Skeletal muscle tissue (tissue), 5 donors: ENCODE results near the gene PYCR2. TPM values are rescaled to one million over a fixed set of nuclear protein-coding genes. Genes with fewer than 3 reads are reported as not detected.

Source experiments
- H3K27ac ChIP-seq: one replicate; pipeline ENCODE4 v1.7.0; 2013; ENCODE audit warnings: mild to moderate bottlenecking, low read depth, low read length, inconsistent platforms
- H3K27me3 ChIP-seq, 3 donors: one replicate each; pipeline ENCODE4 v1.7.0; 2013; ENCODE audit warnings: low read length in 3 of 3; ENCODE audit not compliant: control insufficient read depth in 3 of 3, insufficient read depth in 3 of 3
- H3K36me3 ChIP-seq, 3 donors: one replicate each; pipeline ENCODE4 v1.7.0; 2013; ENCODE audit warnings: low read length in 3 of 3; ENCODE audit not compliant: control insufficient read depth in 3 of 3, insufficient read depth in 3 of 3
- H3K4me1 ChIP-seq, 3 donors: one replicate each; pipeline ENCODE4 v1.7.0; 2013; ENCODE audit warnings: low read length in 3 of 3, mild to moderate bottlenecking in 3 of 3; ENCODE audit not compliant: control insufficient read depth in 3 of 3, insufficient read depth in 3 of 3
- H3K4me3 ChIP-seq, 3 donors: one replicate each; pipeline ENCODE4 v1.7.0; 2013; ENCODE audit warnings: low read length in 3 of 3
- H3K9ac ChIP-seq, 3 donors: one replicate each; pipeline ENCODE4 v1.7.0; 2013; ENCODE audit warnings: low read length in 3 of 3, mild to moderate bottlenecking in 3 of 3, moderate library complexity in 2 of 3, low read depth in 1 of 3
- H3K9me3 ChIP-seq, 3 donors: one replicate each; pipeline ENCODE4 v1.7.0; 2013; ENCODE audit warnings: low read length in 3 of 3; ENCODE audit not compliant: control insufficient read depth in 3 of 3
- small RNA-seq: library from RNA; depleted of rRNA; stranded (forward); fragments of <200 nt; gene quantifications from one replicate; pipeline ENCODE3, GENCODE V24; 2014
- total RNA-seq: library from RNA; depleted of rRNA; stranded (reverse); fragments of >200 nt; gene quantifications from one replicate; pipeline ENCODE4 v1.2.3, GENCODE V29; 2014
- donor health status: Osteomylitis.

The PYCR2 gene
- total RNA-seq, 1 donor from 2014 or later: 17.7 TPM

- H3K4me1 ChIP-seq: no peaks in the 10 kb centered on the region
- no peak overlapping the region for H3K27ac ChIP-seq
- H3K27me3 ChIP-seq: no peaks in the 10 kb centered on the region
- no peak overlapping the region for H3K9ac ChIP-seq
- peaks cover 50 to 70% (median 60%) of the 10 kb centered on the region in 3 donors for H3K36me3 ChIP-seq
- H3K9me3 ChIP-seq: no peaks in the 10 kb centered on the region
- H3K4me3 ChIP-seq: no peak overlapping the region
Observed at GRCh38 chr1:225870911-225871310, 53.1 kb downstream of the PYCR2 start.

Small RNA genes lying within 50 kb of the gene (small RNA-seq; reads per million reads assigned to genes)
- gene AL117348.1: not detected
- gene NDUFA3P3: not detected

Other genes with a start within 250 kb of the PYCR2 start
- 139 TPM for gene SRP9, start 146.4 kb downstream of the PYCR2 start, total RNA-seq
- 13.0 TPM for gene EPHX1, start 114.1 kb downstream of the PYCR2 start, total RNA-seq
- gene TMEM63A, start 41.9 kb downstream of the PYCR2 start, total RNA-seq: 12.0 TPM
- gene LEFTY1, start 35.1 kb downstream of the PYCR2 start, total RNA-seq: 0.52 TPM
- gene LEFTY2, start 17.0 kb upstream of the PYCR2 start, total RNA-seq: 2.1 TPM
- gene SDE2, start 75.1 kb upstream of the PYCR2 start, total RNA-seq: 28.2 TPM
- 319 TPM for gene H3-3A, start 138.5 kb upstream of the PYCR2 start, total RNA-seq